ENCODE measurements around the gene PAM.

PAM gene

GRCh38 chr5:102865171-102865509, 110.0 kb downstream of the PAM start:
- TF ChIP-seq, protein P1, sequence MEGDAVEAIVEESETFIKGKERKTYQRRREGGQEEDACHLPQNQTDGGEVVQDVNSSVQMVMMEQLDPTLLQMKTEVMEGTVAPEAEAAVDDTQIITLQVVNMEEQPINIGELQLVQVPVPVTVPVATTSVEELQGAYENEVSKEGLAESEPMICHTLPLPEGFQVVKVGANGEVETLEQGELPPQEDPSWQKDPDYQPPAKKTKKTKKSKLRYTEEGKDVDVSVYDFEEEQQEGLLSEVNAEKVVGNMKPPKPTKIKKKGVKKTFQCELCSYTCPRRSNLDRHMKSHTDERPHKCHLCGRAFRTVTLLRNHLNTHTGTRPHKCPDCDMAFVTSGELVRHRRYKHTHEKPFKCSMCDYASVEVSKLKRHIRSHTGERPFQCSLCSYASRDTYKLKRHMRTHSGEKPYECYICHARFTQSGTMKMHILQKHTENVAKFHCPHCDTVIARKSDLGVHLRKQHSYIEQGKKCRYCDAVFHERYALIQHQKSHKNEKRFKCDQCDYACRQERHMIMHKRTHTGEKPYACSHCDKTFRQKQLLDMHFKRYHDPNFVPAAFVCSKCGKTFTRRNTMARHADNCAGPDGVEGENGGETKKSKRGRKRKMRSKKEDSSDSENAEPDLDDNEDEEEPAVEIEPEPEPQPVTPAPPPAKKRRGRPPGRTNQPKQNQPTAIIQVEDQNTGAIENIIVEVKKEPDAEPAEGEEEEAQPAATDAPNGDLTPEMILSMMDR (IDR thresholded peaks at IDR 0.05; ENCODE audit: low read depth, low read length): no peak
- H3K4me3 ChIP-seq (ENCODE audit: low read depth, low read length): peak overlapping the region; percentile 92
- H3K27me3 ChIP-seq: no peaks in the 10 kb centered on the region
- no peaks in the 10 kb centered on the region for H3K36me3 ChIP-seq
- no peak for DNase-seq
- H3K9me3 ChIP-seq: no peaks in the 10 kb centered on the region
- peaks cover 23% of the 10 kb centered on the region for H3K4me1 ChIP-seq

DNA sequence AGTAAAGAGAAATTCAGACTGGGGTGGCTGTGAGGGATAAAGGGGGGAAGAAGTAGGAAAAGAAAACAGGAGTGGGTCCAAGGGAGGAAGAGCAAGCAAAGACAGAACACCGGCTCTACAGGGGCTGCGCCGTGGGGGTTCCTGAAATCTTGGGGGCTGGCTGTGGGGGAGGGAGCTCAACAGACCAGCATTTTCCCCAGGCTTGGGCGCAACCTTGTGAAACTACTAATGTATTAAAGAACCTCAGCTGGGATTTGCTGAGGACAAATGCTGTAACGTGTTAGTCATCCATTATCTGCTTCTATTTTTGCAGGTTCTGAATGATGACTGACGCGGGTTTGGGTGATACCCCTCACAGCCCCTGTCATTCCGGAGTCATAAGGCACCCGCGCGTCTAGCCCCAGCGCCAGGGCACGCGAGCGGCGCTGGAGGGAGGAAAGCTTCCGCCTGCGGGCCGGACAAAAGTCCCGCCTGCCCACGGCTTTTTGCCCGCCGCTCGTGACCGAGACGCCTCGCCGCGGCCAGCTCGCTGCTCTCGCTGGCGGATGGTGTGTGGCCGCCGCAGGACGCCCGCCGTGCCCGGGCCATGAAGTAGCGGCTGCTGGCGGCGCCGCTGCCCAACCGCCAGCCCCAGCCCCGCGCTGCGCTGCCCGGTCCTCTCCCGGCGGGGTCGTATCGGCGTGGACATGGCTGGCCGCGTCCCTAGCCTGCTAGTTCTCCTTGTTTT, 110.6 kb downstream of the PAM start:
- Histone ChIP-seq H3K9me3 (no peaks in the 10 kb centered on the region), H3K4me3 (ENCODE audit: low read depth, low read length) (peak overlapping the region; percentile 92), H3K27me3 (no peaks in the 10 kb centered on the region), H3K36me3 (no peaks in the 10 kb centered on the region), H3K4me1 (peaks cover 29% of the 10 kb centered on the region)
- peak; percentile 63 for DNase-seq
- TF ChIP-seq, protein P1 (IDR thresholded peaks at IDR 0.05; ENCODE audit: low read depth, low read length): no peak

GRCh38 chr5:102866237-102866600, 111.1 kb downstream of the PAM start:
- no peaks in the 10 kb centered on the region for H3K27me3 ChIP-seq
- H3K9me3 ChIP-seq: no peaks in the 10 kb centered on the region
- H3K36me3 ChIP-seq: no peaks in the 10 kb centered on the region
- DNase-seq: no peak
- H3K4me1 ChIP-seq: peaks cover 30% of the 10 kb centered on the region
- H3K4me3 ChIP-seq (ENCODE audit: low read depth, low read length): peak overlapping the region; percentile 92
- TF ChIP-seq, protein P1 (IDR thresholded peaks at IDR 0.05; ENCODE audit: low read depth, low read length): no peak

GRCh38 chr5:102867992-102868662, 113.0 kb downstream of the PAM start:
- Histone ChIP-seq H3K9me3 (no peaks in the 10 kb centered on the region), H3K4me1 (peaks cover 30% of the 10 kb centered on the region), H3K36me3 (no peaks in the 10 kb centered on the region), H3K4me3 (ENCODE audit: low read depth, low read length) (no peak overlapping the region), H3K27me3 (no peaks in the 10 kb centered on the region)
- peak; percentile 34 for DNase-seq
- TF ChIP-seq, protein P1 (IDR thresholded peaks at IDR 0.05; ENCODE audit: low read depth, low read length): no peak

GRCh38 chr5:102869230-102869629, 114.1 kb downstream of the PAM start:
- H3K36me3 ChIP-seq: no peaks in the 10 kb centered on the region
- H3K9me3 ChIP-seq: no peaks in the 10 kb centered on the region
- no peak overlapping the region for H3K4me3 ChIP-seq (ENCODE audit: low read depth, low read length)
- no peaks in the 10 kb centered on the region for H3K27me3 ChIP-seq
- TF ChIP-seq, protein P1 (IDR thresholded peaks at IDR 0.05; ENCODE audit: low read depth, low read length): no peak
- H3K4me1 ChIP-seq: peaks cover 30% of the 10 kb centered on the region
- no peak for DNase-seq

GRCh38 chr5:102873379-102873932, 118.4 kb downstream of the PAM start:
- Histone ChIP-seq H3K9me3 (no peaks in the 10 kb centered on the region), H3K4me3 (ENCODE audit: low read depth, low read length) (no peak overlapping the region)
- TF ChIP-seq, protein P1 (IDR thresholded peaks at IDR 0.05; ENCODE audit: low read depth, low read length): no peak

More at GRCh38 chr5:102873379-102873932, 118.4 kb downstream of the PAM start:
- no peaks in the 10 kb centered on the region for H3K36me3 ChIP-seq
- peaks cover 9% of the 10 kb centered on the region for H3K4me1 ChIP-seq
- H3K27me3 ChIP-seq: no peaks in the 10 kb centered on the region
- no peak for DNase-seq

Data from BE2C (cell line).